K562 (cell line): ENCODE results near the gene LIN7A. TPM values are rescaled to one million over a fixed set of nuclear protein-coding genes. Genes with fewer than 3 reads are reported as not detected.

ENCODE experiments used
- BRF1 ChIP-seq: IDR thresholded peaks from 3 replicates; pipeline ENCODE4 v1.6.1; 2011; ENCODE audit warnings: borderline replicate concordance, mild to moderate bottlenecking; ENCODE audit not compliant: insufficient read length; ENCODE audit errors: extremely low read depth
- CEBPB ChIP-seq: fragments of 450-650 bp; IDR thresholded peaks from 2 replicates; pipeline ENCODE4 v1.6.1; 2016; ENCODE audit warnings: missing genetic modification characterization, missing compliant biosample characterization
- GABPB1 ChIP-seq: sonication (generic); formaldehyde crosslinking; IDR thresholded peaks from 2 replicates; pipeline ENCODE4 v1.8.0; 2022; ENCODE audit warnings: mild to moderate bottlenecking, missing genetic modification reagents
- SRSF1 ChIP-seq: fragments of 200-400 bp; formaldehyde crosslinking; IDR thresholded peaks from 2 replicates; pipeline ENCODE4 v1.6.1; 2017; ENCODE audit warnings: mild to moderate bottlenecking, low read depth, low read length, moderate library complexity
- TGIF2 ChIP-seq: sonication (generic); formaldehyde crosslinking; IDR thresholded peaks from 2 replicates; pipeline ENCODE4 v1.8.1; 2022; ENCODE audit warnings: mild to moderate bottlenecking, missing genetic modification reagents, moderate library complexity
- ZNF766 ChIP-seq: fragments of 200-800 bp; sonication (Bioruptor generic); conservative IDR thresholded peaks from 2 replicates; pipeline ENCODE4 v1.6.1; 2016; ENCODE audit warnings: missing genetic modification characterization, missing compliant biosample characterization
- polyA plus RNA-seq, 8 experiments: library from polyadenylated mRNA; depleted of rRNA in 4 of 8; stranded (reverse) in 5 of 8; unstranded in 3 of 8; fragments of >200 nt; fragmentation: Nextera tagmentation in 2 of 8; fragmentation: Illumina TruSeq in 1 of 8; extraction: Ambion mirVana in 2 of 8; extraction: Trizol in 1 of 8; gene quantifications; 2 replicates each; pipeline versions ENCODE4 v1.2.1 to v1.2.3, GENCODE V29; 2011 to 2014; ENCODE audit warnings: inconsistent platforms in 1 of 8, missing spikeins in 1 of 8
- total RNA-seq, 7 experiments: library from RNA; depleted of rRNA in 6 of 7; stranded (reverse); fragments of >200 nt in 6 of 7; fragmentation: Illumina TruSeq in 2 of 7; extraction: Trizol in 2 of 7; gene quantifications; 2 replicates each; pipeline versions ENCODE4 v1.2.1 to v1.2.3, GENCODE V29; 2011 to 2021; ENCODE audit warnings: low replicate concordance in 1 of 7
- TF ChIP-seq, protein P1 (sequence below), 3 experiments: fragments of 200-800 bp in 1 of 3; fragments of 250-450 bp in 1 of 3; fragments of 450-650 bp in 1 of 3; sonication (Bioruptor Pico) in 1 of 3; sonication (Bioruptor generic) in 1 of 3; formaldehyde crosslinking in 1 of 3; IDR thresholded peaks; 2 replicates each; pipeline versions ENCODE4 v1.6.1 to v1.8.0; 2016 to 2022; ENCODE audit warnings: mild to moderate bottlenecking in 2 of 3, missing genetic modification characterization in 2 of 3, missing compliant biosample characterization in 1 of 3, moderate library complexity in 1 of 3
- TF ChIP-seq, protein P2 (sequence below), 2 experiments: fragments of 450-650 bp in 1 of 2; IDR thresholded peaks; 2 replicates each; pipeline ENCODE4 v1.6.1; 2011 to 2017; ENCODE audit warnings: low read depth in 2 of 2, antibody characterized with exemption in 1 of 2, borderline replicate concordance in 1 of 2, low read length in 1 of 2, mild to moderate bottlenecking in 1 of 2, mixed read lengths in 1 of 2; ENCODE audit not compliant: control insufficient read depth in 1 of 2

LIN7A gene
- total and polyA plus RNA-seq, 9 of the 15 experiments (the other 6 are each of a cell fraction or from before 2014, with no cell fraction given): not detected

DNA sequence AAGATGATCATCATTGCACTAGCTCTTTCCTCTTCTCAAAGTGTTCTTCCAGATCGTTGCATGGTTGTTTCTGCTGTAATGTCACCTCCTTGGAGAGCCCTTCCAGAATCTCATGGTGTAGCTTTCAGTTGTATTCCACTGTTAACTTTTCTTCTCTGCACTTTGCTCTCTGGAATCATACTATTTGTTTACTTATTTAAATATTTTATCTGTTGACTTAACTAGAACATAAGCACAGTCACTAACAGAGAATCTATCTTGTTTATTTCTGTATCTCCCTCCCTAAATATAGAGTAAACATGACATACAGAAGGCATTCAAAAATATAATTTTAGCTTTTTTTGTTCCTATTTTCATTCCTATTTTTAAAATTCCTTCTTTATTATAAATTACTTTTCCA, 11.8 kb downstream of the LIN7A start (continued):
- TF ChIP-seq, protein P1, sequence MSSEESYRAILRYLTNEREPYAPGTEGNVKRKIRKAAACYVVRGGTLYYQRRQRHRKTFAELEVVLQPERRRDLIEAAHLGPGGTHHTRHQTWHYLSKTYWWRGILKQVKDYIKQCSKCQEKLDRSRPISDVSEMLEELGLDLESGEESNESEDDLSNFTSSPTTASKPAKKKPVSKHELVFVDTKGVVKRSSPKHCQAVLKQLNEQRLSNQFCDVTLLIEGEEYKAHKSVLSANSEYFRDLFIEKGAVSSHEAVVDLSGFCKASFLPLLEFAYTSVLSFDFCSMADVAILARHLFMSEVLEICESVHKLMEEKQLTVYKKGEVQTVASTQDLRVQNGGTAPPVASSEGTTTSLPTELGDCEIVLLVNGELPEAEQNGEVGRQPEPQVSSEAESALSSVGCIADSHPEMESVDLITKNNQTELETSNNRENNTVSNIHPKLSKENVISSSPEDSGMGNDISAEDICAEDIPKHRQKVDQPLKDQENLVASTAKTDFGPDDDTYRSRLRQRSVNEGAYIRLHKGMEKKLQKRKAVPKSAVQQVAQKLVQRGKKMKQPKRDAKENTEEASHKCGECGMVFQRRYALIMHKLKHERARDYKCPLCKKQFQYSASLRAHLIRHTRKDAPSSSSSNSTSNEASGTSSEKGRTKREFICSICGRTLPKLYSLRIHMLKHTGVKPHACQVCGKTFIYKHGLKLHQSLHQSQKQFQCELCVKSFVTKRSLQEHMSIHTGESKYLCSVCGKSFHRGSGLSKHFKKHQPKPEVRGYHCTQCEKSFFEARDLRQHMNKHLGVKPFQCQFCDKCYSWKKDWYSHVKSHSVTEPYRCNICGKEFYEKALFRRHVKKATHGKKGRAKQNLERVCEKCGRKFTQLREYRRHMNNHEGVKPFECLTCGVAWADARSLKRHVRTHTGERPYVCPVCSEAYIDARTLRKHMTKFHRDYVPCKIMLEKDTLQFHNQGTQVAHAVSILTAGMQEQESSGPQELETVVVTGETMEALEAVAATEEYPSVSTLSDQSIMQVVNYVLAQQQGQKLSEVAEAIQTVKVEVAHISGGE (CRISPR knock-in tag; IDR thresholded peaks at IDR 0.05): no peak
- TF ChIP-seq TGIF2: no peak
- TF ChIP-seq ZNF766 (CRISPR knock-in tag): no peak
- TF ChIP-seq, protein P2, sequence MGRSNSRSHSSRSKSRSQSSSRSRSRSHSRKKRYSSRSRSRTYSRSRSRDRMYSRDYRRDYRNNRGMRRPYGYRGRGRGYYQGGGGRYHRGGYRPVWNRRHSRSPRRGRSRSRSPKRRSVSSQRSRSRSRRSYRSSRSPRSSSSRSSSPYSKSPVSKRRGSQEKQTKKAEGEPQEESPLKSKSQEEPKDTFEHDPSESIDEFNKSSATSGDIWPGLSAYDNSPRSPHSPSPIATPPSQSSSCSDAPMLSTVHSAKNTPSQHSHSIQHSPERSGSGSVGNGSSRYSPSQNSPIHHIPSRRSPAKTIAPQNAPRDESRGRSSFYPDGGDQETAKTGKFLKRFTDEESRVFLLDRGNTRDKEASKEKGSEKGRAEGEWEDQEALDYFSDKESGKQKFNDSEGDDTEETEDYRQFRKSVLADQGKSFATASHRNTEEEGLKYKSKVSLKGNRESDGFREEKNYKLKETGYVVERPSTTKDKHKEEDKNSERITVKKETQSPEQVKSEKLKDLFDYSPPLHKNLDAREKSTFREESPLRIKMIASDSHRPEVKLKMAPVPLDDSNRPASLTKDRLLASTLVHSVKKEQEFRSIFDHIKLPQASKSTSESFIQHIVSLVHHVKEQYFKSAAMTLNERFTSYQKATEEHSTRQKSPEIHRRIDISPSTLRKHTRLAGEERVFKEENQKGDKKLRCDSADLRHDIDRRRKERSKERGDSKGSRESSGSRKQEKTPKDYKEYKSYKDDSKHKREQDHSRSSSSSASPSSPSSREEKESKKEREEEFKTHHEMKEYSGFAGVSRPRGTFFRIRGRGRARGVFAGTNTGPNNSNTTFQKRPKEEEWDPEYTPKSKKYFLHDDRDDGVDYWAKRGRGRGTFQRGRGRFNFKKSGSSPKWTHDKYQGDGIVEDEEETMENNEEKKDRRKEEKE (IDR thresholded peaks at IDR 0.05; ENCODE audit: borderline replicate concordance in 1 of 2, control insufficient read depth in 1 of 2, low read depth in 2 of 2, low read length in 1 of 2): no peak
- no peak for TF ChIP-seq GABPB1 (CRISPR knock-in tag)
- TF ChIP-seq CEBPB (tag): no peak
- no peak for TF ChIP-seq SRSF1
- TF ChIP-seq BRF1: no peak
